Fibroblast of pulmonary artery (primary cell): Measurements from ENCODE around the gene ELAC1.
"Not testable (repeated sequence)": the region's sequence is repeated elsewhere in the genome, so short reads cannot be mapped to it uniquely, and the experiment has no call there.

ENCODE experiments used
- DNase-seq: peaks from one replicate; pipeline ENCODE4 v3.0.0-alpha.2; 2010; ENCODE audit warnings: low read depth
- H3K4me3 ChIP-seq: replicated peaks from 2 replicates; pipeline ENCODE4 v1.5.1; 2011; ENCODE audit warnings: low read depth, mild to moderate bottlenecking, control low read depth, low read length, moderate library complexity
- TF ChIP-seq, protein P1 (sequence below): IDR thresholded peaks from 2 replicates; pipeline ENCODE4 v1.5.1; 2011; ENCODE audit warnings: mild to moderate bottlenecking, control low read depth, low read length, inconsistent platforms; ENCODE audit errors: missing control alignments

ELAC1 gene

GRCh38 chr18:50986360-50987087 is 18.7 kb downstream of the ELAC1 start:
- DNase-seq, result no peak
- no peak overlapping the region for H3K4me3 ChIP-seq
- TF ChIP-seq, protein P1, sequence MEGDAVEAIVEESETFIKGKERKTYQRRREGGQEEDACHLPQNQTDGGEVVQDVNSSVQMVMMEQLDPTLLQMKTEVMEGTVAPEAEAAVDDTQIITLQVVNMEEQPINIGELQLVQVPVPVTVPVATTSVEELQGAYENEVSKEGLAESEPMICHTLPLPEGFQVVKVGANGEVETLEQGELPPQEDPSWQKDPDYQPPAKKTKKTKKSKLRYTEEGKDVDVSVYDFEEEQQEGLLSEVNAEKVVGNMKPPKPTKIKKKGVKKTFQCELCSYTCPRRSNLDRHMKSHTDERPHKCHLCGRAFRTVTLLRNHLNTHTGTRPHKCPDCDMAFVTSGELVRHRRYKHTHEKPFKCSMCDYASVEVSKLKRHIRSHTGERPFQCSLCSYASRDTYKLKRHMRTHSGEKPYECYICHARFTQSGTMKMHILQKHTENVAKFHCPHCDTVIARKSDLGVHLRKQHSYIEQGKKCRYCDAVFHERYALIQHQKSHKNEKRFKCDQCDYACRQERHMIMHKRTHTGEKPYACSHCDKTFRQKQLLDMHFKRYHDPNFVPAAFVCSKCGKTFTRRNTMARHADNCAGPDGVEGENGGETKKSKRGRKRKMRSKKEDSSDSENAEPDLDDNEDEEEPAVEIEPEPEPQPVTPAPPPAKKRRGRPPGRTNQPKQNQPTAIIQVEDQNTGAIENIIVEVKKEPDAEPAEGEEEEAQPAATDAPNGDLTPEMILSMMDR, result no peak

GRCh38 chr18:50987261-50987660 is 19.4 kb downstream of the ELAC1 start:
- TF ChIP-seq, protein P1, result no peak
- DNase-seq, result no peak
- no peak overlapping the region for H3K4me3 ChIP-seq

DNA sequence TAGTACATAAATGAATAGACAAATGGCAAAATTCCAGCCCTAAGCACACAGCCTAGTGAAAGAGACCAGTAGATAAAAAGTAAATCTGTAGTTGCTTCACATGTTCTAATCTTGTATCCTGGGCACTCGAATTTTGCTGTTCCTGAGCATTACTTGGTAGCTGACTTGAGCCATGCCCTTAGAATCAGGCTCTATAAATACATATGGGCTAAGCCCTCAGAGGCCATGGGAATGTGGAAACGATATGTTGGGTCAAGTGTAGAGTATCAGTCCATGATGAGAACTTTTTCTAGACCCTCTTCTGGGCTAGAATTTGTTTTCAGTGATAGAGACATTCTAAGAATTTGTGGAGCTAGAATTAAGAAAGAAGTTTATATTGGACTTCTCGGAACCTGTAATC is 21.9 kb downstream of the ELAC1 start:
- no peak for DNase-seq
- TF ChIP-seq, protein P1, result no peak
- H3K4me3 ChIP-seq, result no peak overlapping the region

- H3K4me3 ChIP-seq, result no peak overlapping the region
- TF ChIP-seq, protein P1, result no peak
- DNase-seq, result peak; percentile 6
These were observed 24.5 kb downstream of the ELAC1 start for GRCh38 chr18:50992351-50992762.

DNA sequence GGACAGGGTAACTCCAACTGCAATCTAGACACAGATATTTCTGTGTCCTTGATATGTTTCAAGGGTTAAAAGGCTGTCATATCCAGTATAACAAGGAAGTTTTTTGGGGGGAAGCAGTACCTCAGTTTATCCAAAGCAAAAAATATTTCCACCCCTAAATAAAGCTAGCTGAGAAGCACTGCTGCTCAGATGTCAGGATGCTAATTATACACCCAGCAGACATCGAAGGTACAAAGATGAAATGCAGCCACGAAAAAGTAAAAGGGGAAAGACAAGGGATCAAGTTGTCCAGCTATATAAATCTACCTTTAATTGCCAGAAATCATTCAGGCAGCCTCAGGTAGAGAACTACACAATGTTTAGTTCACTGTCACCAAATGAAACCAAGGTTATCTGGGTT is 26.2 kb downstream of the ELAC1 start:
- H3K4me3 ChIP-seq, result no peak overlapping the region
- DNase-seq, result no peak
- TF ChIP-seq, protein P1, result no peak

DNA sequence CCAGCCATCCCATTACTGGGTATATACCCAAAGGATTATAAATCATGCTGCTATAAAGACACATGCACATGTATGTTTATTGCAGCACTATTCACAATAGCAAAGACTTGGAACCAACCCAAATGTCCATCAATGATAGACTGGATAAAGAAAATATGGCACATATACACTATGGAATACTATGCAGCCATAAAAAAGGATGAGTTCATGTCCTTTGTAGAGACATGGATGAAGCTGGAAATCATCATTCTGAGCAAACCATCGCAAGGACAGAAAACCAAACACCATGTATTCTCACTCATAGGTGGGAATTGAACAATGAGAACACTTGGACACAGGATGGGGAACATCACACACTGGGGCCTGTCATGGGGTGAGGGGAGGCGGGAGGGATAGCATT is 35.3 kb downstream of the ELAC1 start:
- DNase-seq, H3K4me3 ChIP-seq: not testable (repeated sequence)

GRCh38 chr18:51006061-51006818 is 38.4 kb downstream of the ELAC1 start:
- H3K4me3 ChIP-seq, result no peak overlapping the region
- TF ChIP-seq, protein P1, result no peak
- no peak for DNase-seq
